HG03175 (cell line): ENCODE measurements around the gene CACNA1C.

Experiments
- ATAC-seq: cut with Tn5 transposase; IDR thresholded peaks from one replicate; pipeline ENCODE4 v1.9.1; 2021; ENCODE audit warnings: mild to moderate bottlenecking, moderate library complexity; ENCODE audit not compliant: unreplicated experiment

Gene CACNA1C

DNA sequence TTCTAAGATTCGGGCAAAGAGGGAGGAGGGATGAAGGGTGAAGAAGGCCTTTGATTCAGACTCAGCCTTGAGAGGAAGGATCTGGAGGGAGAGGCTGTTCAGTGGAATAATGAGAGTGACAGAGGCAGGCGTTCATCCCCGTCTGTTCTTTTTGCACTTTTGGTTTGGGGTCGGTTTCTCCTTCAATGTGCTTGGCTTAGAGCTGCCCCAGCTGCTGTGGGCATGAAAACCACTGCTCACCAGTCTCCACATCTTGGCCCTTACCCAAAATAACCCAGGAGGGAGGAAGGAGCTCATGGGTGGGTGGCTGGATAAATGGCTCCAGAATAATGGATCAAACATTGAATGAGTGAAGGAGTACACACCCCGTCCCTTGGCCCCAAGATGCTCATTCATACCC lies 480.2 kb downstream of the CACNA1C start:
- no peak for ATAC-seq

DNA sequence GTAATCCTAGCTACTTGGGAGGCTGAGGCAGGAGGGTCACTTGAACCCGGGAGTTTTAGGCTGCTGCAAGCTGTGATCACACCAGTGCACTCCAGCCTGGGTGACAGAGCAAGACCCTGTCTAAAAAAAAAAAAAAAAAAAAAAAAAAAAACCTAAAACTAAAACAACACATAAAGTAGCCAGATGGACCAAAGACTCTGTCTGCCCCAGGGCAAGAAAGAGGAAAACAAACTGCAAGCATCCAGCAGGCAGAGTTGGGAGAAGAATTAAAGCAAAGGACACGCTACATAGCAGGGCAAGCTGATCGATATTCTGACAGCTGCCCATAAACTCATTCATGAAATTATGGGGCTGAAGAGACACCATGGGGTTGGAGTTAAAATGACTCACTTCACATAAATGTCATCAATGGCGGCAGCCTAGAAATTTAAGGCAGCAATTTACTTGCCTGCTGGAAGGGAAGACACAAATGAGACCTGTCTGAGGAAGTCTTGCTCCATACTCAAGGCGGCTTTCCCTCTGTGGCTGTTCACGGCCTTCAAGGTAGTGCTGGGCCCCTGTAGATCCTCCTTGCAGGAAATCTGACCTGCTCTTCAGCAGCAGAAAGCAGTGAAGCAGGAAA lies 482.9 kb downstream of the CACNA1C start:
- ATAC-seq: no peak

DNA sequence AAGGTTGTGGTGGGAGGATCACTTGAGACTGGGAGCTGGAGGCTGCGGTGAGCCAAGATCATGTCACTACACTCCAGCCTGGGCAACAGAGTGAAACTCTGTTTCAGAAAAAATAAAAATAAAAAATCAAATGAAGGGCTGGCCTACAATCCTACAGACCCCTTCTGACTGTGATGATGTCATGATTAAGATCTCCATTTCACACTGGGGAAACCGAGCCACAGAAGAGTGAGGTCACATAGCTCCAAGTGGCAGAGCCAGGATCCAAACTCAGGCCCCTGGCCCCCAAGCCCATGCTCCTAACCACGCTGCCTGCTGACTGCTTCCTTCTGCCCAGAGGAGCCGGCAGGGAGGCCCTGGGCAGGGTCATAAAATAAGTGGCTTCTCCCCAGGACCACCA lies 483.9 kb downstream of the CACNA1C start:
- ATAC-seq: no peak

DNA sequence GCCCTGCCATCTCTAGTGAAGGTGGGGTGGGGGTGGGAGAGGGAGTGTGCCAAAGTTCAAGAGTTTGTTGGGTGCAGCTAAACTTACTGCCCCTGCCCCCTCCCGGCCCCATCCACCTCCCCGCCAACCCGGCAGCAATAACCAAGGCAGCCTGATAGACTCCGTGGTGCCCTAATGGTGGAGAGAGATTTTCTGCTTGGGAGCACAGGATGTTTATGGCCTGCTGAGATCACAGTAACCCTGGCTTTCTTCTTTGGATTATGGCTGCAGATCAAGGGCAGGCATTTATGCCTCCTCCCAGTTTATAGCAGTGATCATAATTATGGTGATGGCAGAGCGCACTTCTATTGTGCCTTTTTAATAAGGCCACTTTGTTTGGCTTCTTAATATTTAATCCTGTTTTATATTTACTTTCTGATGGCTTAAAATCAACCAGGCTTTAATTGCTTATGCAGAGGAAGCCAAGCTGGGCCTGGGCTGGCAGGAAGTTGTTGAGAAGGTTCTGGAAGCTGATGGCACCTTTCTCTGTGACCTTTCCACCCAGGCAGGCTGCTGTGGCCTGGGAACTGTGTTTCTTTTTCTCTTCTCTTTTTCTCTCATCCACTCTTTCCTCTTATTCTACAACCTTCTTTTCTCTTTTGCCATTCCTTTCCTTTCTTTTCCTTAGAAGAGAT lies 485.2 kb downstream of the CACNA1C start:
- no peak for ATAC-seq

DNA sequence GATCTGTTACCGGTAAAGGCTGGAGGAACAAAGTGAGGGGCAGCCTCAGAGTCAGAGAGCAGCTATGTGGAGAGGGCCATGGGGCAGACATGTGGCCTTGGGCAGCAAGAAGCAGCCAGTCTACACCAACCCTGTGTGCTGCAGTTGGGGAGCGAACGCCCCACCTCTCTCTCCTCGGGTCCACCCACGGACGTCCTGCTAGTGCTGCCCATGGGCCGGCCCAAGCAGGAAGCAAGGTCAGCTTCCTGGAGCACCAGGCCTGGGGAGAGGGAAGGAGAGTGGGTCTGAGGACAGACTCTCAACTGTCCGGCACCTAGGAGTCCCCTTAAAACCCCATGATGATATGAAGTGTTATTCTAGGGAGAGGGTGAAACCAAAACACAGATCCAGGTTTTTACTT lies 487.2 kb downstream of the CACNA1C start:
- ATAC-seq: no peak

DNA sequence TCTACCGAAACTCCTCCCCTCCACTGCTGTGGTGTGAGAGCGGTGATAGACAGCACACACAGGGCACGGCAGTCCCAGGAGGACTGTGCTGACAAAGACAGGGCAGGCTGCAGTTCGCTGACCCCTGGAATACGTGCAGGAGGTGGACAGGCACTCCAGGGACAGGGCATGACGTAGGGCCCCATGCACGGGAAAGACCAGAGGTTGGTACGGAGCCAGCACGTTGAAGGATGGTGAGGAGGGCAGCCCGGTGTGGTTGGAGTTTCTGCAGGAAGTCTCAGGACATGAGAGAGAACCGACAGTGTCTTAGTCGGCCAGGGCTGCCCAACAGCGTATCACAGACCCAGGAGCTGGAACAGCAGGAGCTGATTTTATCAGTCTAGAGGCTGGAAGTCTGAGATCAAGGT lies 487.8 kb downstream of the CACNA1C start:
- ATAC-seq: no peak

DNA sequence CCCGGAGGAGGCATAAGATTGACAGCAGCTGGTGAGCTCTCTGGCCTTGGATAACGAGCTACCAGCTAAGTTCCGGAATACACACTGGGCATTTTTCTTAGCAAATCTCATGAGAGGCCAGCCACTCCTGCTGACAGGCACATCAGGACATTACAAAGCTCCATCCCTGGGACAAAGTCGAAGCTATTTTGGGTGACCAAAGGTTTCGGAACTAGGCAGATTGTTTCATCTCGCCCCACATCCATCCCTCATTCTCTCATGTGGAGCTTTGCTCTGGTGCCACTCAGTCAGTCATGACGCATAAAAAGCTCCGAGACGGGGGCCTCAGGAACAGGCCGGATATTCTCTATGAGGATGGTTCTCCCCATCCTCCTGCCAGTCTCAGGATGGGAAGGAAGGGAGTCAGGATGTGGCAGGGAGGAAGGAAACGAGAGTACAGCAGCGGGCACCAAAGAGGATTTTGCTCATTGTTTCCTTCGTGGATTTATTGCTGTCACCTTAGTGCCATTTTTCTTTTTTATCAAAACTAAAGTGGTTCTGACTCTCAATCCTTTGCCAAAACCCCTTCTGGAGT lies 488.9 kb downstream of the CACNA1C start:
- ATAC-seq: no peak

DNA sequence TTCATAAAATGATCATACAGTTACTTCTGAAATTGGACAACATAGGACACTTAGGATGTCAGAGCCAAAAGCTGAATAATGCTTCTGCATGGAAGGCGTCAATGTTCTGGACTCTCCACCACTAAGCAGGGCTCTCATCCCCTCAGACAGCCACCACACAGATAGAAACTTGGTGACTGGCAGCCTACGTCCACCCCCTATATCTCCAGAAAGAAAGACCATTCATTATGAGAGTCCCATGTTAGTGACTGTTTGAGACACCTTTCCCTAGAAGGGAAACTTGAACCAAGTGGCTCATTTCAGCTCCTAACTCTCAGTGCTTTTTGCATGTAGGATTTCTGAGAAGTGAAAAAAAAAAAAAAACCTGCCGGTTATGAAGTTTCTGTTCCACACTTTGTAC lies 491.0 kb downstream of the CACNA1C start:
- no peak for ATAC-seq

DNA sequence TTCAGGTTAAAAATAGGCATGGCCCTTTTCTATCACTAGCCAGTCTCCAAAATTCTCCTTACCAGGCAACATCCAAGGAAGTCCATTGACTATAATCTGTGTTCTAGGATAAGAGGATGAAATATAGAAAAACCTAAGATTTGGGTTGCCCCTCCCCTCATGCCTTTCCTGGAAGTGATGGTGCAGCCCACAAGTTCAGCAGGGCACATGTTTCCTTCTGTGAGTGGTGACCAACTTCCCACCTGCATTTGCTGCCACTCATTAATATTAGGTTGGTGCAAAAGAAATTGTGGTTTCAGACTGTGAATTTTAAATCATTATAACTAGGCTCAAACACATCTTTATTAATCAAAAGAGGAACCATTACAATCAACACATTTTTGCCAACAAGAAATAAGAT lies 491.4 kb downstream of the CACNA1C start:
- no peak for ATAC-seq

DNA sequence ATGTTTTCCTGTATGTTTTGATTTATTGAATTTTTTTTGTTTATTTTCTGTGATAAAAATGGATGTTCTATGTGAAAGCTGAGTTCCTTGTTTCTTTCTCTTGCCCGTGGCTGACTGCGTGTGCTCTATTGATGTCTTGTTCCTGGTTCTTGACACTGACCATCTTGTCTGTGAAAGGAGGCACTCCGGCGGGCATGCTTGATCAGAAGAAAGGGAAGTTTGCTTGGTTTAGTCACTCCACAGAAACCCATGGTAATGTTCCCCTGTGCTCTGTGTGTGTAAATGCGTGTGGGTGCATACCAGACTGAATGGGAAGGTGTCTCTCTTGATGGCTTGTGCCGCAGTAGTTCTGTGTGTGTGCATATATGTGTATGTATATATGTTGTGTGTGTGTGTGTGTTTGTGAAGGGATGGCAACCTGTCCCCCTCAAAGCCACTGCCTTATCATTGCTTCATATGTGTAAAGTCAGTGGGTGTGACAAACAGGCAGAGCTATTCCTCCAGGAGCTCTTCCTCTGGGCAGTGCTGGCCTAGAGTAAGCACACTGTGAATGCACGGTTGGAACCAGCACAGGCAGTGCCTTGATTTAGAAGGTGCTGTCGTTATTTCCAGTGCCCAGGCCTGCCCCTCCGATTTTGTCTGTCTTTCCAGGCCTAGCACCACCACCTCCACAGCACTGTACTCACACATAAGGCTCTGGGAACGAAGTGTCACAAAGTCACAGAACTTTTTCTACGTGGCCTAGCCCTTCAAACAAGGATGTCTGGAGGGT lies 494.7 kb downstream of the CACNA1C start:
- ATAC-seq: no peak

DNA sequence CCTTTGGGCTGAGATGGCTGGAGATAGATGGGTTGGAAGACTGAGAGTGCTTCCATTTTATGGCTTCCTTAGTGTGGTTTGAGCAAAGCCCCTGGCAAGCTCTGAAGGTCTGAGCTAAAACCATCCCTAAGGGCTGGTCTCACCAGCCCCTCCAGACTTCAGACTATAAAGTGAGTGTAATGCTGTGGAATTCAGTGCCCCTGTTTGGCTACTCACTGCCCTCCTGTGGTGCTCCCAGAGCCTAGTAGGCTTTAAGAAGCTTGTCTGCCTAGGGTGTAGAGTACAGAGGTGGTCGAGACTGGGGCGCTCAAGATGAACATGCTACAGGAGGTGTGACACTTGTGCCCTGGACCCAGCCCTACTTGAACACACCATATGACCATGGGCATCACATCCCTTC lies 495.3 kb downstream of the CACNA1C start:
- no peak for ATAC-seq

DNA sequence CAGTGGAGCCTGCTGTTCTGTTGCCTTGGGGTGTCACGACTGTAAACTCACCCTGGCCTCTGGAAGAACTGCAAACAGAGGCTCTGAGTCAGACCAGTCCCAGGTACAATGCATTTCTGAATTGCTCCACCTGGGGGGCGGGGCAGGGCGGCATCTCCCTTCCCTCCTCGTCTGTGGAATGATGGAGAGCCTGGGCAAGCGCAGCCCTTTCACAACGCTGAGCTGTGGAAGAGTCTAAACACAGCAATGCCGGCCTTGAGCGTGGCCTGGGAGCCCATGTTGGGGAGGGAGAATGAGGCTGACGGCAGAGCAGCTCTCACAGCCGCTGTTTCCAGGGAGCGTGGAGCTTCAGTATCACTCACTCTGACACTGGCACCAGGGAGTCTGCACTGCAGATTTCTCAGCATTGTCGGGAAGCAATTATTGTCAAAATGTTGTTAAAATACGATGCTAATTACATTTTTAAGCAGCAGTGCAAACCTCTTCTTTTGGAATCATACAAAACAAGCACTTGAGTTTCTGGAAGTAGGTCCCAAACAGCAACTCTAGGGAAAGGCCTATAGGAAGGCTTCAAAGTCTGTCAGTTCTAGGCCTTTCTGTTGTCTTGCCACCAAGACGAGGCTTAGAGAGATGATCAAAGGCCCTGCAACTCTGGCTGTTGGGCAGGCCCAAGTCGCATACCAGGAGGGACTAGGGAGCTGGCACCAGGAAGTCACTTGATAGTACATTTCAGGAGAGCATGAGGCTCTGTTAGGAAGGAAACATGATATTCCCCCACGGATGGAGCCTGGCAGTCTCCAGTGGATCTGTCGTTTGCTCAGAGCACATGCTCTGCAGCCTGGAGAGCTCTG lies 498.0 kb downstream of the CACNA1C start:
- no peak for ATAC-seq

DNA sequence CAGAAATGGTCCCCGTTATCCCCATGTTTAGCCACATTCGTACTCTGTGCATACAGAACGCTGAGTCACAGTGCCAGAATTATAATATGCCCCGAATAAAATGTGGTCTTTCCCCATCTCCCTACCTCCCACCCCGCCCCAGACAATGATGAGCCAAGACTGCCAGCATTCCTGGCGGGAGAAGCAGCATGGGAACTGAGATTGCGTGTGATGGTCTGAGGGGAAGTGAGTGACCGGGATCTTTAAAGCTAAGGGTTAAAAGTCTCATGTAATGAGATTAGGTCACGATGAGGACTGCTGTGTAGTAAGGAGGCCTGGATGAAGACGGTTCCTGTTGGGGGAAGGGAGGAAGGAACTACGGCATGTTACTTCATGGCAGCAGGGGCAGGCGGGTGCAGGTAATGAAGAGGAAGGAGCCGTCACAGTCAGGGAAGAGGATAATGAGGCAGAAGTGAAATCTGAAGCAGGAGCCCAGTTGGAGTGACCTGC lies 498.7 kb downstream of the CACNA1C start:
- no peak for ATAC-seq

DNA sequence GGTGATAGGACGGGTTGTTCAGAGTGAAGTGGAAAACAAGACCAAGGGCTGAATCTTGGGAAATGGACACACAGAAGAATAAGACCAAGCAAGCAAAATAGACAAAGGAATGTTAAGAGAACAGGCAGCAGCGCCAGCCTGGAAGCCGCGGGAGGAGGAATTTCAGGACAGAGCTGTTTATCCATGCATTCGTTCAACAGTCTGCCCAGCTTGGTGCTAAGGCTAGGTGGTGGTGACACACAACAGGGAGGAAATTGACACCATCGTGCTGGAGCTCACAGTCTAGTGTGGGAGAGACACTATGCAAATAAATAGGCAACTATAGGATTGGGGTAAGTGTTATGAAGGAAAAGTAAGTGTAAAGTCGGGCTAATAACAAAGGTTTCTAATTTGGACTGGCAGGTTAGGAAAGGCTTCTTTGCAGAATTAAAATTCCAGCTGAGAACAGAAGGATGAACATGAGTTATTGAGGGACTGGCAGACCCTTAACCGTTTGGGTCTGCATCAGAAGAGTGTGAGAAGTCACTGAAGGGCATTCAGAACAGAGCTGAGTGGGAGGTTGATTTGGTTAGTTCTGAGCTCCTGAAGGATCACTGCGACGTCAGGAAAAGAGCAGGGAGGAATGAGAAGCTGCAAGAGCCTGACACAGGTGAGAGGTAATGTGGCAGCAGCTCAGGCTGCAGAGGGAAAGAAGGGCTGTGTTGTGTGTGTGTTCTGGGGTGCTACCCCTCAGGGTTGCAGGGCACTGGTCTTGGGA lies 499.4 kb downstream of the CACNA1C start:
- no peak for ATAC-seq

DNA sequence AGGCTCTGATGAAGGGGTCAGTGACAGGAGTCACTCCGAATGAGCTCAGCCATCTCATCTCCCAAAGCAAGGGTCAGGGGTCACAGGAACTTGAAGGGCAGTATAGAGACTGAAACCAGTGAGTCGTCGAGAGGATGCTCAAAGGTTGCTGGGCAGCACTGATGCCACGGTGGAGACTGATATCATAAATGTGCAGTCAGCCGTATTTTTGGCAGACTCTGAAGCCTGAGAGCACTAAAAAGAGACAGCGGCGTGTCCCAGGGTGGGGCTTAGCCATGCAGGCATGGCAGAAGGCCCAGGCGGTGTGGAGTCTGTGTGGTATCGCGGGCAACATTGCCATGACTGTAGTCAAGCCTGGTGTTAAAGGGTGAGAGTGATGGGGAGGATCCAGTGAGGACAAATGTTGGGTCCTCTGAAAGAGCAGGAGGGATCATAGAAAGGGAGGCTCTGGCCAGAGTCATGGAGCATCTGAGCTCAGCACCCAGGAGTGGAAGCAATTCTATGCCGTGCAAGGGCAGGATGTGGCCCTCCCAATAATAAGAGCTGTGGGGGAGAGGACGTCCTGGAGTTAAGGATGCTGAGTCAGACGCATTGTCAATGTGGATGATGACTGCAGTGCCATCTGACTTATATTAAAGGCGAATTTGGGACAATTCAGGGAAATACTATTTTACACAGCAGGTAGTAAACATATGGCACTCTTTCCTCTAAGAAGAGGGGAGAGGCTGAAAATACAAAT lies 500.8 kb downstream of the CACNA1C start:
- no peak for ATAC-seq

DNA sequence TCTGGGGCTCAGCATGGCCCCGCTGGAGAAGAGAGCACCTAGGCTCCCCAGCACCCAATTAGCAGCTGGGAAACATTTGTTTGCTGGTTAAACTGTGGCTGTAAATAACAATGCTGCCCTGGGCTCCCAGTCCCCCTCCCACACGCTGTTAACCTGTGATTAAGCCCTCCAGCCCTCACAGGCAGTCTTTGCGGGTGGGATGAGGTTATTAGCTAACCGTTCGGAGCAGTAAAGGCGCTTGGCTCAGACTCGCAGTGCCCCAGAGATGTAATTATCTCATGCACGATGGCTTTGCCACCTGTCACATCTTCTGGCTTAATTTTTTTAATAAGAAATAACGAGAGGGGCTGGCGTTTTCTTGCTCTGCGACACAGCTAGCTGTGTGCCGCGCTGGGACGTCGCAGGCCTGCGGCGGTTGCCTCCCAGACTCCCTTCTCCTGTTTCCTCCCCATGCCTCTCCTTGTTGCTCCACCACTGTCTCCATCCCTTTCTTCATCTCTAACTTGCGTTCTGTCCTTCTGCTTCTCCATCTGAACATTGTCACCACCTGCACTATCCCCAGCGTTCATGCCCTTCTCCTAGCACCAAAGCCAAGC lies 502.8 kb downstream of the CACNA1C start:
- ATAC-seq: no peak

DNA sequence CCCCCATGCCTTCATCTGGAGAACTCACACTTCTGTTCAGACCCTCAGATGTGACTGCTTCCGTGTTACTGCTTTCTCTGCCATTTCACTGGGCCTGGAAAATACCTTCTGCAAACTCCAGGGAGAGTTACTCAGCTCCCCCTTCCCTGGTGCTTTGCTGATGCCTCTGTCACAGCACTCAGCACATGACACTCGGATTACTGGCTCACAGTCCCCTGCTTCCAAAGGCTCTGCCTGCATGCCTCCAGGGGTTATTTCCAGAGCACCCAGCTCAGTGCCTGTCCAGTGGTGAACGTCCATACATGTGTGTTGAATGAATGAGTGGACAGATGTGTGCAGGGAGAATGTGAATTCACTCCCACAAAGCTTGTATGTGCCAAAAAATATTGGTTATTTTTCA lies 504.8 kb downstream of the CACNA1C start:
- ATAC-seq: no peak

DNA sequence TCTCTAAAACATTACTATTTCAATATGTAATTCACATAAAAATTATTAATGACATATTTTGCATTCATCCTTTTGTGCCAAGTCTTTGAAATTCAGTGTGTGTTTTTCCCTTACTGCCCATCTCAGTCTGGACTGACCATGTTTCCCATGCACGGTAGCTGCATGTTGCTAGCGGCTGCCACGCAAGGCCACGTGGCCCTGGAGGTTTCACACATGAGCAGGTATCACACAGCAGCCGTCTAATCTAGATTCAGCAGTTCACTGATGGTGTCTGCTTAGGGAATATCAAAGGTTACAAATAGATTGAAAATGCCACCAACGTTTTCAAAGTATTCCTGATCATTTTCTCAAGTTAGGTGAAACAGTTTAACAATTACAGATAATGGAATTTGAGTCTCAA lies 507.1 kb downstream of the CACNA1C start:
- ATAC-seq: no peak

DNA sequence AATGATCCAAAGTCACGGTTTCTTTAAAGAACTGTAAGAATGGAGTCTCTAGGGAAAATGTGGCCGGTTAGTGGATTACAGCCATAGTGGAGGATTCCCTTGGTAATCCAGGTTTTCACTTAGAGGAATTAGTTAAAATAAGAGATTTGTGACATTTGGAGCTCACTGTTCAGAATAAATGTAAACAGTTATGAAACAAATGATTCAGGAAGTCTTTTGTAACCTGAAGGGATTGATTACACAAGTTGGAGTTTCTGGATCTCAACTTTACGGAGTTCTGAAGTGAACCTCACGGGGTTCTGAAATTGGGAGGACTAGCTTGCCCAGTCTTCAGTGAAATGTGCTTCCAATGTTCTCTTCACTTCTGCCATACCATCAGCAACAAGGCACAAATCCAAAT lies 507.6 kb downstream of the CACNA1C start:
- ATAC-seq: no peak
